ENCODE data around the gene M6PR. TPM values are rescaled to one million over a fixed set of nuclear protein-coding genes. Genes with fewer than 3 reads are reported as not detected.

Gene M6PR
- total RNA-seq, 1 donor from 2014 or later = 72.2 TPM

DNA sequence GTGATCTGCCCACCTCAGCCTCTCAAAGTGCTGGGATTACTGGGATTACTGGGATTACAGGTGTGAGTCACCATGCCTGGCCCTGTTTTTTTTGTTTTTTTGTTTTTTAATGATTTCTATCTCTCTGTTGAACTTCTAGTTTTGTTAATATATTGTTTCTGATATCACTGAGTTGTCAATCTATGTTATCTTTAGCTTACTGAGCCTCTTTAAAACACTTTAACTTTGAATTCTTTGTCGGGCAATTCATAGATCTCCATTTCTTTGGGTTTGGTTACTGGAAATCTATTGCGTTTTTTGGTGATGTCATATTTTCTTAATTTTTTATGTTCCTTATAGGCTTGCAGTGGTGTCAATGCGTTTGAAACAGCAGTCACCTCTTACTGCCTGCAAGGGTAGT lies 30.7 kb upstream of the M6PR start:
- DNase-seq (ENCODE audit: low spot score in 2 of 2) = no peak
- Histone ChIP-seq H3K4me1 (no peaks in the 10 kb centered on the region), H3K27me3 (no peaks in the 10 kb centered on the region), H3K4me3 (no peak overlapping the region), H3K27ac (no peak overlapping the region), H3K9me3 (peaks cover 16 to 18% of the 10 kb centered on the region in 2 donors), H3K36me3 (no peaks in the 10 kb centered on the region)
- TF ChIP-seq, protein P1, sequence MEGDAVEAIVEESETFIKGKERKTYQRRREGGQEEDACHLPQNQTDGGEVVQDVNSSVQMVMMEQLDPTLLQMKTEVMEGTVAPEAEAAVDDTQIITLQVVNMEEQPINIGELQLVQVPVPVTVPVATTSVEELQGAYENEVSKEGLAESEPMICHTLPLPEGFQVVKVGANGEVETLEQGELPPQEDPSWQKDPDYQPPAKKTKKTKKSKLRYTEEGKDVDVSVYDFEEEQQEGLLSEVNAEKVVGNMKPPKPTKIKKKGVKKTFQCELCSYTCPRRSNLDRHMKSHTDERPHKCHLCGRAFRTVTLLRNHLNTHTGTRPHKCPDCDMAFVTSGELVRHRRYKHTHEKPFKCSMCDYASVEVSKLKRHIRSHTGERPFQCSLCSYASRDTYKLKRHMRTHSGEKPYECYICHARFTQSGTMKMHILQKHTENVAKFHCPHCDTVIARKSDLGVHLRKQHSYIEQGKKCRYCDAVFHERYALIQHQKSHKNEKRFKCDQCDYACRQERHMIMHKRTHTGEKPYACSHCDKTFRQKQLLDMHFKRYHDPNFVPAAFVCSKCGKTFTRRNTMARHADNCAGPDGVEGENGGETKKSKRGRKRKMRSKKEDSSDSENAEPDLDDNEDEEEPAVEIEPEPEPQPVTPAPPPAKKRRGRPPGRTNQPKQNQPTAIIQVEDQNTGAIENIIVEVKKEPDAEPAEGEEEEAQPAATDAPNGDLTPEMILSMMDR (IDR thresholded peaks at IDR 0.05) = no peak
- intact Hi-C loops (cut with DNase I) = no loop called here

DNA sequence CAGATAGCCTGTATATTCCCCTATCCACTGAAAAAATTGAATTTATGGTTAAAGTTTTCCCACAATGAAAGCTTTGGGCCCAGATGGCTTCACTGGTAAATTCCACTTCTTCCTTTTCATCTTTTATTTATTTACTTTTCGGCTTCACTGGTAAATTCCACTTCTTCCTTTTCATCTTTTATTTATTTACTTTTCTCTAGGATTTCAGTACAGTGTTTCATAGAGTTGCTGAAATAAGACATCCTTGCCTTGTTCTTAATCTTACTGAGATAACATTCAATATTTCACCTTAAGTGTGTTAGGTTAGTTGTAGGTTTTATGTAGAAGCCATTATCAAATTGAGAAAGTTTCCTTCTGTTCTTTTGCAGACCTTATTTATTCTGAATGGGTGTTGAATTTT lies 21.0 kb upstream of the M6PR start:
- intact Hi-C loops (cut with DNase I) = no loop called here
- Histone ChIP-seq H3K9me3 (peaks cover 11 to 44% of the 10 kb centered on the region in 2 donors), H3K27me3 (no peaks in the 10 kb centered on the region), H3K4me3 (no peak overlapping the region), H3K27ac (no peak overlapping the region), H3K4me1 (no peaks in the 10 kb centered on the region), H3K36me3 (no peaks in the 10 kb centered on the region)
- TF ChIP-seq, protein P1 (IDR thresholded peaks at IDR 0.05) = no peak
- DNase-seq (ENCODE audit: low spot score in 2 of 2) = no peak

DNA sequence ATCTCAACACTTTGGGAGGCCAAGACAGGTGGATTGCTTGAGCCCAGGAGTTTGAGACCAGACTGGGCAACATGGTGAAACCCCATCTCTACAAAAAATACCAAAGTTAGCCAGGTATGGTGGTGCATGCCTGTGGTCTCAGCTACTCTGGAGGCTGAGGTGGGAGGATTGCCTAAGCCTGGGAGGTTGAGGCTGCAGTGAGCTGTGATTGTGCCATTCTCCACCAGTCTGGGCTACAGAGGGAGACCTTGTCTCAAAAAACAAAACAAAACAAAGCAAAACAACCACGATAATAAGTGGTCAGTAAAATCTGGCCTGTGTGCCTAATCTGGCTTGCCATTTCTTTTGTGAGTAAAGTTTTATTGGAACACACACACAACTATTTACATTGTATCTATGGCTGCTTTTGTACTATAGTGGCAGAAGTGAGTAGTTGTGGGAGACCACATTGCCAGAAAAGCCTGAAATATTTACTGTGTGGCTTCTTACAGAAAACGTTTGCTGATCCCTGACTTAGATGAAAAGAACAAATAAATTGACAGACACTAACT lies 20.5 kb upstream of the M6PR start:
- no peaks in the 10 kb centered on the region for H3K36me3 ChIP-seq
- no peaks in the 10 kb centered on the region for H3K4me1 ChIP-seq
- no peak overlapping the region for H3K27ac ChIP-seq
- no peak for DNase-seq (ENCODE audit: low spot score in 2 of 2)
- TF ChIP-seq, protein P1 (IDR thresholded peaks at IDR 0.05) = no peak
- intact Hi-C loops (cut with DNase I) = no loop called here
- H3K9me3 ChIP-seq = peaks cover 11 to 44% of the 10 kb centered on the region in 2 donors
- H3K27me3 ChIP-seq = no peaks in the 10 kb centered on the region
- no peak overlapping the region for H3K4me3 ChIP-seq

DNA sequence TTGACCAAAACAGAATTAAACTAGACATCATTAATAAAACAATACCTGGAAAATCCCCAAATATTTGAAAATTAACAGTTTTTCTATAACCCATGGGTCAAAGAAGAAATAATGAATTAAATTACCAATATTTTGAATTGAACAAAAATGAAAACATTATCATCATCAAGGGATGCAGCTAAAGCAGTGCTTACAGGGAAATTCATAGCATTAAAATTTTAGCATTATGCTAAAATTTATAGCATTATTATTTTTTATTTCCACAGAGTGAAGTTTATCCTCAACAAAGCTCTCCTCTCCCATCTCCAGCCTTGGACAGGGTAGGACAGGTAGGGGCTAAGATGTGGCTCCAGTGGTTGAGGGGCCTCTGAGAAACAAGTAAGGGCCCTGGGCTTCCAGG lies 19.3 kb upstream of the M6PR start:
- no peaks in the 10 kb centered on the region for H3K36me3 ChIP-seq
- TF ChIP-seq, protein P1 (IDR thresholded peaks at IDR 0.05) = no peak
- H3K4me3 ChIP-seq = no peak overlapping the region
- no peak overlapping the region for H3K27ac ChIP-seq
- no peaks in the 10 kb centered on the region for H3K4me1 ChIP-seq
- peaks cover 11 to 41% of the 10 kb centered on the region in 2 donors for H3K9me3 ChIP-seq
- no peak for DNase-seq (ENCODE audit: low spot score in 2 of 2)
- intact Hi-C loops (cut with DNase I) = no loop called here
- no peaks in the 10 kb centered on the region for H3K27me3 ChIP-seq

DNA sequence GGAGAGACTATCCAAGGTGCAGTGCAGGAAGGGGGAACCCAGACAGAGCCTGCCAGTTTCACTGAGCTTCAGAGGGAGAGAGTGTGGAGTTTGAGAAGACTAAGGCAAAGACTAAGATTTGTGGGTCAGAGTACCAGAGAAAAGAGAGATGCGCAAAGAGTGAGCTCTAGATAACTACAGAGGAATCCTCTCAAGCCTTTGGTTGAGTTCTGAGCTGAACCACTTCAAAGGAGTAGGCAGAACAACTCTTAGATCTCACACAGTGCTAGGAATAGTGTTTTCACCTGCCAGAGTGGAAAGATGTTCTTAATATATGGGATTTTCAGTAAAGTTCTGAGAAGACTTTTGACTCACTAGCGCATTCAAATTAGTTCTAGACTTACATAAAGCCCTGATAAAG lies 10.7 kb upstream of the M6PR start:
- no peak overlapping the region for H3K27ac ChIP-seq
- no peak for DNase-seq (ENCODE audit: low spot score in 2 of 2)
- H3K4me1 ChIP-seq = no peaks in the 10 kb centered on the region
- H3K4me3 ChIP-seq = no peak overlapping the region
- peaks cover 0 to 10% of the 10 kb centered on the region in 2 donors for H3K9me3 ChIP-seq
- intact Hi-C loops (cut with DNase I) = no loop called here
- no peaks in the 10 kb centered on the region for H3K27me3 ChIP-seq
- H3K36me3 ChIP-seq = no peaks in the 10 kb centered on the region
- TF ChIP-seq, protein P1 (IDR thresholded peaks at IDR 0.05) = no peak

DNA sequence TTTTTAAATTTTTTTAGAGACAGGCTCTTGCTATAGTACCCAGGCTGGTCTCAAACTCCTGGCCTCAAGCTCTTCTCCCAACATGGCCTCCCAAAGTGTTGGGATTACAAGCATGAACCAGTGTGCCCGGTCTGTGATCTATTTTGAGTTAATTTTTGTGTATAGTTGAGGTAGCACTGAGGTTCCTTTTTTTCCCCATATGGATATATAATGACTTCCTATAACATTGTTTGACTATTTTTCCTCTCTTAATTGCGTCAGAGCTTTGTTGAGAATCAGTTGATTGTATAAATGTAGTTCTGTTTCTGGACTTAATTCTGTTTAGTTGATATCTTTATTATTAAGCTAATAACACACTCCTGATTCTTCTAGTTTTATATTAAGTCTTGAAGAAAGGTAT lies 8.6 kb upstream of the M6PR start:
- Histone ChIP-seq H3K27me3 (no peaks in the 10 kb centered on the region), H3K27ac (no peak overlapping the region), H3K9me3 (peaks cover 0 to 7% of the 10 kb centered on the region in 2 donors), H3K4me1 (no peaks in the 10 kb centered on the region), H3K36me3 (no peaks in the 10 kb centered on the region), H3K4me3 (no peak overlapping the region)
- DNase-seq (ENCODE audit: low spot score in 2 of 2) = no peak
- TF ChIP-seq, protein P1 (IDR thresholded peaks at IDR 0.05) = no peak
- intact Hi-C loops (cut with DNase I) = loop anchor here (10.0 kb wide), 1 partner anchor 923 kb away; the partner anchor contains the start of gene FOXJ2
